Osteocyte (in vitro differentiated cells): Measurements from ENCODE around the gene FHIT. TPM values are rescaled to one million over a fixed set of nuclear protein-coding genes. Genes with fewer than 3 reads are reported as not detected.

Source experiments
- DNase-seq: peaks from one replicate; pipeline ENCODE4 v3.0.0; 2021; ENCODE audit warnings: mixed read lengths; ENCODE audit not compliant: unreplicated experiment; ENCODE audit errors: extremely low spot score
- H3K27ac Mint-ChIP-seq: one replicate; pipeline ENCODE4 v1.8.0; 2021; ENCODE audit warnings: mild to moderate bottlenecking, mixed read lengths; ENCODE audit not compliant: unreplicated experiment
- H3K27me3 Mint-ChIP-seq: one replicate; pipeline ENCODE4 v1.8.0; 2021; ENCODE audit warnings: mixed read lengths; ENCODE audit not compliant: unreplicated experiment
- H3K36me3 Mint-ChIP-seq: one replicate; pipeline ENCODE4 v1.8.0; 2021; ENCODE audit warnings: mixed read lengths; ENCODE audit not compliant: unreplicated experiment
- H3K4me1 Mint-ChIP-seq: one replicate; pipeline ENCODE4 v1.8.0; 2021; ENCODE audit warnings: mixed read lengths; ENCODE audit not compliant: unreplicated experiment
- H3K4me3 Mint-ChIP-seq: one replicate; pipeline ENCODE4 v1.8.0; 2021; ENCODE audit warnings: mild to moderate bottlenecking, moderate library complexity, mixed read lengths; ENCODE audit not compliant: unreplicated experiment
- H3K9me3 Mint-ChIP-seq: one replicate; pipeline ENCODE4 v1.8.0; 2021; ENCODE audit warnings: mixed read lengths; ENCODE audit not compliant: unreplicated experiment
- CTCF ChIP-seq: fragments of 200-600 bp; sonication (generic); IDR thresholded peaks from 2 replicates; pipeline ENCODE4 v1.5.0; 2021; ENCODE audit warnings: antibody characterized with exemption, mild to moderate bottlenecking, moderate library complexity
- total RNA-seq: library from RNA; stranded (reverse); gene quantifications from 2 replicates; pipeline ENCODE4 v1.2.1, GENCODE V29; 2021

The FHIT gene
- total RNA-seq, 1 donor from 2014 or later = 2.3 TPM

- Mint-ChIP-seq H3K4me3 (no peak overlapping the region), H3K4me1 (no peaks in the 10 kb centered on the region), H3K27me3 (peaks cover 5% of the 10 kb centered on the region), H3K36me3 (no peaks in the 10 kb centered on the region), H3K27ac (no peak overlapping the region), H3K9me3 (no peaks in the 10 kb centered on the region)
- no peak for TF ChIP-seq CTCF
- DNase-seq = no peak
Observed at GRCh38 chr3:61268644-61269043, 17.4 kb upstream of the FHIT start.

- Mint-ChIP-seq H3K27me3 (peaks cover 7% of the 10 kb centered on the region), H3K27ac (no peak overlapping the region), H3K36me3 (no peaks in the 10 kb centered on the region), H3K4me1 (no peaks in the 10 kb centered on the region), H3K9me3 (no peaks in the 10 kb centered on the region), H3K4me3 (no peak overlapping the region)
- no peak for TF ChIP-seq CTCF
- no peak for DNase-seq
Observed at GRCh38 chr3:61264281-61264680, 13.0 kb upstream of the FHIT start.

GRCh38 chr3:61257148-61257547, 5.9 kb upstream of the FHIT start:
- H3K4me1 Mint-ChIP-seq = peaks cover 2% of the 10 kb centered on the region
- H3K27ac Mint-ChIP-seq = no peak overlapping the region
- DNase-seq = no peak
- TF ChIP-seq CTCF = no peak
- H3K4me3 Mint-ChIP-seq = no peak overlapping the region
- H3K27me3 Mint-ChIP-seq = peaks cover 7% of the 10 kb centered on the region
- no peaks in the 10 kb centered on the region for H3K36me3 Mint-ChIP-seq
- H3K9me3 Mint-ChIP-seq = no peaks in the 10 kb centered on the region

GRCh38 chr3:61253756-61254155, 2.5 kb upstream of the FHIT start:
- no peak for TF ChIP-seq CTCF
- peaks cover 5% of the 10 kb centered on the region for H3K27me3 Mint-ChIP-seq
- H3K4me3 Mint-ChIP-seq = no peak overlapping the region
- H3K36me3 Mint-ChIP-seq = no peaks in the 10 kb centered on the region
- no peaks in the 10 kb centered on the region for H3K9me3 Mint-ChIP-seq
- peaks cover 13% of the 10 kb centered on the region for H3K4me1 Mint-ChIP-seq
- no peak overlapping the region for H3K27ac Mint-ChIP-seq
- DNase-seq = no peak

GRCh38 chr3:61252836-61253235, 1.6 kb upstream of the FHIT start:
- H3K4me3 Mint-ChIP-seq = no peak overlapping the region

More at GRCh38 chr3:61252836-61253235, 1.6 kb upstream of the FHIT start:
- no peaks in the 10 kb centered on the region for H3K9me3 Mint-ChIP-seq
- H3K27me3 Mint-ChIP-seq = peaks cover 7% of the 10 kb centered on the region
- no peak for DNase-seq
- no peaks in the 10 kb centered on the region for H3K36me3 Mint-ChIP-seq
- H3K4me1 Mint-ChIP-seq = peaks cover 13% of the 10 kb centered on the region
- no peak overlapping the region for H3K27ac Mint-ChIP-seq
- TF ChIP-seq CTCF = no peak
